Rectal smooth muscle tissue (tissue), 1 donor: ENCODE measurements around the gene MARS1.

Experiments used
- H3K27ac ChIP-seq: one replicate; pipeline ENCODE4 v1.7.0; 2013; ENCODE audit warnings: low read depth, low read length, inconsistent platforms
- H3K27me3 ChIP-seq: one replicate; pipeline ENCODE4 v1.7.0; 2013; ENCODE audit warnings: low read length; ENCODE audit not compliant: control insufficient read depth, insufficient read depth
- H3K36me3 ChIP-seq: one replicate; pipeline ENCODE4 v1.7.0; 2013; ENCODE audit warnings: low read length; ENCODE audit not compliant: control insufficient read depth, insufficient read depth
- H3K4me1 ChIP-seq: one replicate; pipeline ENCODE4 v1.7.0; 2013; ENCODE audit warnings: low read length; ENCODE audit not compliant: control insufficient read depth, insufficient read depth
- H3K4me3 ChIP-seq: one replicate; pipeline ENCODE4 v1.7.0; 2013; ENCODE audit warnings: low read length
- H3K9ac ChIP-seq: one replicate; pipeline ENCODE4 v1.7.0; 2013; ENCODE audit warnings: low read length

The MARS1 gene

GRCh38 chr12:57469296-57470164 is 18.3 kb upstream of the MARS1 start:
- Histone ChIP-seq H3K9ac (no peak overlapping the region), H3K27ac (no peak overlapping the region), H3K4me3 (no peak overlapping the region), H3K27me3 (peaks cover 10% of the 10 kb centered on the region), H3K36me3 (peaks cover 4% of the 10 kb centered on the region), H3K4me1 (no peaks in the 10 kb centered on the region)

DNA sequence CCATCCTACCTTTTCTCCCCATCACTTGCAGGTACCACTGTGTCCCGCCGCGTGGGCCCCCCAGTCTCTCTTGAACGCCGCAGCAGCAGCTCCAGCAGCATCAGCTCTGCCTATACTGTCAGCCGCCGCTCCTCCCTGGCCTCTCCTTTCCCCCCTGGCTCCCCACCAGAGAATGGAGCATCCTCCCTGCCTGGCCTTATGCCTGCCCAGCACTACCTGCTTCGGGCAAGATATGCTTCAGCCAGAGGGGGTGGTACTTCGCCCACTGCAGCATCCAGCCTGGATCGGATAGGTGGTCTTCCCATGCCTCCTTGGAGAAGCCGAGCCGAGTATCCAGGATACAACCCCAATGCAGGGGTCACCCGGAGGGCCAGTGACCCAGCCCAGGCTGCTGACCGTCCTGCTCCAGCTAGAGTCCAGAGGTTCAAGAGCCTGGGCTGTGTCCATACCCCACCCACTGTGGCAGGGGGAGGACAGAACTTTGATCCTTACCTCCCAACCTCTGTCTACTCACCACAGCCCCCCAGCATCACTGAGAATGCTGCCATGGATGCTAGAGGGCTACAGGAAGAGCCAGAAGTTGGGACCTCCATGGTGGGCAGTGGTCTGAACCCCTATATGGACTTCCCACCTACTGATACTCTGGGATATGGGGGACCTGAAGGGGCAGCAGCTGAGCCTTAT is 17.4 kb upstream of the MARS1 start:
- no peak overlapping the region for H3K4me3 ChIP-seq

DNA sequence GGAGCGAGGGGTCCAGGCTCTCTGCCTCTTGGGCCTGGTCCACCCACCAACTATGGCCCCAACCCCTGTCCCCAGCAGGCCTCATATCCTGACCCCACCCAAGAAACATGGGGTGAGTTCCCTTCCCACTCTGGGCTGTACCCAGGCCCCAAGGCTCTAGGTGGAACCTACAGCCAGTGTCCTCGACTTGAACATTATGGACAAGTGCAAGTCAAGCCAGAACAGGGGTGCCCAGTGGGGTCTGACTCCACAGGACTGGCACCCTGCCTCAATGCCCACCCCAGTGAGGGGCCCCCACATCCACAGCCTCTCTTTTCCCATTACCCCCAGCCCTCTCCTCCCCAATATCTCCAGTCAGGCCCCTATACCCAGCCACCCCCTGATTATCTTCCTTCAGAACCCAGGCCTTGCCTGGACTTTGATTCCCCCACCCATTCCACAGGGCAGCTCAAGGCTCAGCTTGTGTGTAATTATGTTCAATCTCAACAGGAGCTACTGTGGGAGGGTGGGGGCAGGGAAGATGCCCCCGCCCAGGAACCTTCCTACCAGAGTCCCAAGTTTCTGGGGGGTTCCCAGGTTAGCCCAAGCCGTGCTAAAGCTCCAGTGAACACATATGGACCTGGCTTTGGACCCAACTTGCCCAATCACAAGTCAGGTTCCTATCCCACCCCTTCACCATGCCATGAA is 16.8 kb upstream of the MARS1 start:
- peaks cover 7% of the 10 kb centered on the region for H3K36me3 ChIP-seq
- no peak overlapping the region for H3K9ac ChIP-seq
- H3K27ac ChIP-seq: no peak overlapping the region
- no peak overlapping the region for H3K4me3 ChIP-seq
- peaks cover 15% of the 10 kb centered on the region for H3K27me3 ChIP-seq
- H3K4me1 ChIP-seq: peaks cover 2% of the 10 kb centered on the region

More for the DNA sequence above, 17.4 kb upstream of the MARS1 start:
- Histone ChIP-seq H3K27ac (no peak overlapping the region), H3K4me1 (no peaks in the 10 kb centered on the region), H3K9ac (no peak overlapping the region), H3K36me3 (peaks cover 7% of the 10 kb centered on the region), H3K27me3 (peaks cover 12% of the 10 kb centered on the region)

DNA sequence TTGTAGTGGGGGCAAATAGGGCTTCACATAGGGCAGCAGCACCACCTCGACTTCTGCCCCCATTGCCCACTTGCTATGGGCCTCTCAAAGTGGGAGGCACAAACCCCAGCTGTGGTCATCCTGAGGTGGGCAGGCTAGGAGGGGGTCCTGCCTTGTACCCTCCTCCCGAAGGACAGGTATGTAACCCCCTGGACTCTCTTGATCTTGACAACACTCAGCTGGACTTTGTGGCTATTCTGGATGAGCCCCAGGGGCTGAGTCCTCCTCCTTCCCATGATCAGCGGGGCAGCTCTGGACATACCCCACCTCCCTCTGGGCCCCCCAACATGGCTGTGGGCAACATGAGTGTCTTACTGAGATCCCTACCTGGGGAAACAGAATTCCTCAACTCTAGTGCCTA is 16.2 kb upstream of the MARS1 start:
- H3K4me3 ChIP-seq: no peak overlapping the region
- no peak overlapping the region for H3K27ac ChIP-seq
- peaks cover 20% of the 10 kb centered on the region for H3K27me3 ChIP-seq
- H3K36me3 ChIP-seq: peaks cover 7% of the 10 kb centered on the region
- peaks cover 2% of the 10 kb centered on the region for H3K4me1 ChIP-seq
- no peak overlapping the region for H3K9ac ChIP-seq

DNA sequence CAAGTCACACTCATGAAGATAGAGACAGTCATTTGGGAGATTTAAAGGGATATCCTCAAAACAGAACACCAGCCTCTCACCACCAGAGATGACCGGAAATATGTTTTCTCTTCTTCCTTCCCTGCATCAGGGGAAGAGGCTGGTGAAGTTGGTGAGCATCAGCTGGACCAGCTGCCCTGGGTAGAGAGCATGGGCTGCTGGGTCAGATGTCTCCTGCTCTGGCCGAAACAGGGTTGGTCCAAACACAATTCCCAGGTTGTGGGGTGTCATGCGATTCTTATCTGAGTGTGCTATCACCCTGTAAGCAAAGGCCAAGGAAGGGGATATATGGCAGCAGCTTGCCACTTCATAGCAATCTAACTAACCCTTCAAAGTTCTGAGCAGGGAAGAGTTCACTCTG is 15.5 kb upstream of the MARS1 start:
- Histone ChIP-seq H3K27me3 (peaks cover 25% of the 10 kb centered on the region), H3K4me1 (peaks cover 2% of the 10 kb centered on the region), H3K36me3 (peaks cover 7% of the 10 kb centered on the region), H3K27ac (no peak overlapping the region), H3K9ac (no peak overlapping the region), H3K4me3 (no peak overlapping the region)

DNA sequence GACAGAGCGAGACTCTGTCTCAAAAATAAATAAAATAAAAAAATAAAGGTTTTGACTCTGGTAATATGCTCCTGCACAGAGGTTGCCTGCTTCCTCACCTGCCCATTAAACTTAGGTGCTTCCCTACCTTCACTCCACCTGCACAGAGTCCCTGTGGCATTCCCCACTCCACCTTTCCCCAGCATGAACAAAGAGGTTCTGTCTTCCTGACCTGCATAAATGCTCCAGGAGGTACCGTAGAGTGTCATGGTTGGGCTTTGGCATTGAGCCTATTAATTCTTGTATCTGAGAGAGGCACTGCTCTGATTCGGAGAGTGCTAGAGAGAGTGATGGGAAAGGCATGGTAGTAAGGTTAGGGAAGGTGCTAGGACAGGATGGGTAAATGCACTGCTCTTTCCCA is 14.5 kb upstream of the MARS1 start:
- H3K27me3 ChIP-seq: peaks cover 25% of the 10 kb centered on the region
- H3K4me3 ChIP-seq: no peak overlapping the region
- peaks cover 7% of the 10 kb centered on the region for H3K36me3 ChIP-seq
- no peak overlapping the region for H3K27ac ChIP-seq
- H3K4me1 ChIP-seq: peaks cover 2% of the 10 kb centered on the region
- no peak overlapping the region for H3K9ac ChIP-seq

DNA sequence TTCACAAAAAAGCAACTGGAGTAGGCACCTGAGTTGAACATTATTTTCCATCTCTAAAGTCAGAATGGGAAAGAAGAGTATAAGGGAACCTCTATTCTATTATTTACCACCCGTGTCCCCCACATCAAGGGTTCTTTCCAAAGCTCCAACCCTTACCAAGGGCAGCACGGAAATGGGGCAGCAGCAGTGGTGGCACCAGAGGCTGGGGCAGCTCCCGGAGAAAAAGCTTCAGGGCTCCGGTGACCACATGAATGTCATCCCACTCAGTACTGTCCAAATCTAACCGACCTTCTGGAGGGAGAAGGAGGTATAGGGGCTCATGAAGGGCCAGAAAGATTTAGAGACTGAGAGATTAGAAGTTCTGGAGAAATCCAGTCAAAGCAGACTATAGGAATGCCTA is 14.0 kb upstream of the MARS1 start:
- no peak overlapping the region for H3K27ac ChIP-seq
- H3K27me3 ChIP-seq: peaks cover 25% of the 10 kb centered on the region
- no peak overlapping the region for H3K4me3 ChIP-seq
- H3K9ac ChIP-seq: no peak overlapping the region
- H3K4me1 ChIP-seq: peaks cover 2% of the 10 kb centered on the region
- H3K36me3 ChIP-seq: peaks cover 7% of the 10 kb centered on the region

- Histone ChIP-seq H3K4me1 (peaks cover 2% of the 10 kb centered on the region), H3K9ac (no peak overlapping the region), H3K27ac (no peak overlapping the region), H3K4me3 (no peak overlapping the region), H3K36me3 (peaks cover 7% of the 10 kb centered on the region), H3K27me3 (peaks cover 25% of the 10 kb centered on the region)
These were observed 13.4 kb upstream of the MARS1 start for GRCh38 chr12:57474430-57474829.

DNA sequence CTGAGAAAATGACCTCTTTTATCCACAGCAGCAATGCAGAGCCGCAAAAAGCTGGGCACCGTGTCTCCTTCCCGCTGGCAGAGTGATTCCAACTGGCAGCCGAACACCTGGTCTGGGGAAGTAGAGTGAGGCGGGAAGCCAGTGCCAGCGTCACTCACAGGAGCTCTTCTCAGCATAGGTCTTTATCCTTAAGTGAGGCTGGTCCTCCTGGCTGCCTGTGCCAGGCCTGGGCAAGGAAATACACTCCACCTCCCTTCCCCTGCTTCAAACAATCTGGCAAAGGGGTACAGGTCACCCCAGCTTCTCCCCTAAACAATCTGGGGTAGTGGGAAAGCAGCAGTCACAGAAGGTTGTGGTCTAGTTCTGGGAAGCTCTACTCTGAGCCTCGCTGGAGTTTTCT is 13.0 kb upstream of the MARS1 start:
- Histone ChIP-seq H3K36me3 (peaks cover 7% of the 10 kb centered on the region), H3K9ac (no peak overlapping the region), H3K4me3 (no peak overlapping the region), H3K27me3 (peaks cover 25% of the 10 kb centered on the region), H3K4me1 (peaks cover 2% of the 10 kb centered on the region), H3K27ac (no peak overlapping the region)

- no peak overlapping the region for H3K27ac ChIP-seq
- peak overlapping the region; percentile 55 for H3K4me3 ChIP-seq
- peaks cover 25% of the 10 kb centered on the region for H3K27me3 ChIP-seq
- H3K9ac ChIP-seq: no peak overlapping the region
- H3K4me1 ChIP-seq: peaks cover 2% of the 10 kb centered on the region
- H3K36me3 ChIP-seq: peaks cover 7% of the 10 kb centered on the region
These were observed 12.4 kb upstream of the MARS1 start for GRCh38 chr12:57475271-57476161.

GRCh38 chr12:57476162-57476992 is 11.5 kb upstream of the MARS1 start:
- Histone ChIP-seq H3K27me3 (peaks cover 25% of the 10 kb centered on the region), H3K27ac (no peak overlapping the region), H3K4me1 (peaks cover 2% of the 10 kb centered on the region), H3K4me3 (peak overlapping the region; percentile 55), H3K36me3 (peaks cover 7% of the 10 kb centered on the region), H3K9ac (no peak overlapping the region)
